HG03045 (cell line): Measurements from ENCODE around the gene EXOSC6.
A peak's percentile ranks its signal among the peaks of the same experiment; 100 is the strongest.
"Not testable (repeated sequence)": the region's sequence is repeated elsewhere in the genome, so short reads cannot be mapped to it uniquely, and the experiment has no call there.

Experiments used
- ATAC-seq: cut with Tn5 transposase; IDR thresholded peaks from one replicate; pipeline ENCODE4 v1.9.1; 2021; ENCODE audit warnings: mild to moderate bottlenecking, moderate library complexity; ENCODE audit not compliant: unreplicated experiment

Gene EXOSC6

DNA sequence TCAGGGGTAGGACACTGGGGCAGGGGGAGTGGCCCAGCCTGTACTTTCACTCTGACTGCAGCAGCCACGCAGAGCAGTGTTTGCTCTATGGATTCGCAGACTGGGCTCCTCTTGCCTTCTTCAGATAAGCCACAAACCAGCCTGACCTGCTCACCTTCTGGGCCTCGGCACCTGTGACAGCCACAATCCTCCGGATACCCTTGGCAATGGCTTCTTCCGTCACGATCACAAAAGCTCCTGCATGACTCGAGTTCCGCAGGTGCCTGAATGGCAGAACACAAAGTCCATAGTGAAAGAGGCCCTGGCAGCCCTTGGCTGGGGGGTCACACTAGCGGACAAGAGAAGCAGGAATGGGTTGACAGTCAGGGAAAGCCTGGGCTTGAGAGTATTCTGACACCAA is 3.8 kb upstream of the EXOSC6 start:
- no peak for ATAC-seq

DNA sequence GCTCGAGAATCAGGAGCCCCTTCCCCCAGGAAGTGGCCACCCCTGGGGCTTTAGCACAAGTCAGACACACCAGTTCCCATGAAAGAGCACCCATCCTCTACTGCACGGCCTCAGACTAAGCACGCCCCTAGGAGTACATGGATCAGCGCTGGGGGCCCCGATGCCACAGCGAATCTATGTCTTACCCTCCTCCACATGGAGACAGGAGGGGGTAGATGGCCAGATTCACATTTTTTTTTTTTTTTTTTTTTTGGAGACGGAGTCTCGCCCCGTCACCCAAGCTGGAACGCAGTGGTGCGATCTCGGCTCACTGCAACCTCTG is 3.2 kb upstream of the EXOSC6 start:
- ATAC-seq, result no peak

DNA sequence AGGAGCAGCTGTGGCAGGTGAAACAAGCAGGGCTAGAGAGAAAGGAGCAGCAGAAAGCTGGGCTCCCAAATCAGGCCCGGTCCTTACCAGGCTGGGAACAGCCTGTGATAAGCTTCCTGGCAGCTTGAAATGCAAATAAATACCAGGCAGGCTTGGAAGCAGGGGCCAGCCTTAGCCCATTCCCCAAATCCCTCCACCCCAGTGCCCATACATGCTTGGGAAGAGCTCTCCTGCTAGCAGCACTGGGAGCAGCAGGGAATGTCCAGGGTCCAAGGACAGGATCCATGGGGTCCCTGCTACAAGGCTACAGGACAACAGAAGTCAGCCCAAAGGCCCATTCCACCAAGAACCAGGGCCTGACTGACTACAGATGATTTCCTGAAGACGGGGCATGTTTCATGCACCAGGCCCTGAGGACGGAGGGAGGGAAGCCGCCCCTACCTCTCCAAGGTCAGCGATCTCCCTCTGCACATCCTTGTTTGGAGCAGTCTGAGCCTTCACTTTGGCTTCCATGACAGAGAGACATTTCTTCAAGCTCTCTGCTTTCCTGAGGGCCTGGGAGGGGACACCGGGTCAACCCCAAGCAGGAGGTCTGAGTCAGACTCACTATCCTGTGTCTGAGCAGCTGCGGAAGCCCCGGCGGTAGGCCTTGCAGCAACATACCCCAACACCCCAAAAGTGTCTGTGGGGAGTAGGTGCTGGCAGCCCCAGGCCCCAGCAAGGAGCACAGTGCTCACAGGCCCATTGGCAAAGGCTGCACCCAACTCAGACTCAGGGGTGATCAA is 2.6 kb upstream of the EXOSC6 start:
- ATAC-seq, result no peak

DNA sequence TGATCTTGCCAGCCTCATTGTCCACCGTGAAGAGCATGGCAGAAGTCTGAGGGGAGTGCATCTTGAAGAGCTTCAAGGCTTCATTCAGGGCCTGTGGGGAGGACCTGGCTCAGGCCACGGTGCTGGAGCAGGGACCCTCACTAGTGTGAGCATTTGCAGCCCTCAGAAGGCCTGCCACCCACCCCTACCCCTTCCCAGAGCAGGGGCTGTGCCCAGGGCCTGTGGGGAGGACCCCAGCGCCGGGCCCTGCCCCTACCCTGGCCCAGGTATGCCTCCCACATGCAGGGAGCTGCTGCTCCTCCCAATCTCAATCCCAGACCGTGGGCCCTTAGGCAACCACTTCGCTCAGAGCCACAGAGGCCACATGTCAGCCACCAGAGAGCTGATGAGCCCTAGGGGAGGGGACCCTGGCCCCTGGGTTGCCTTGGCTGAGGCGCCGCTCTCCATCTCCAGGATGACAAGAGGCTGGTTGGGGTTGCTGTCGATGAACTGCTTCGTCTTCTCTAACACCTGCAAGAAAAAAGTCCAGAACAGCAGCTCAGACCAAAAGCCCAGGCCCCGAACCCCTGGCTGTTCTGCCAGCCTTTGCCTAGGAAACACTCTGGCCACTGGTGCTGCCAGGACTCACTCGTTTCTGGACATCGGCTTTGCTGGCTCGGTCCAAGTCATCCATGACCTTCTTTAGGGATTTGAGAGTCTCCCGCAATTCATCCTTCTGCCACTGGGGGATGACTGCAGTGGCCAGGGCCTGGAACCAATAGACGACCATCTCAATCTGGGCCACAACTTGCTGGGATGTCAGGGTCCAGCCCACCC is 1.8 kb upstream of the EXOSC6 start:
- no peak for ATAC-seq

DNA sequence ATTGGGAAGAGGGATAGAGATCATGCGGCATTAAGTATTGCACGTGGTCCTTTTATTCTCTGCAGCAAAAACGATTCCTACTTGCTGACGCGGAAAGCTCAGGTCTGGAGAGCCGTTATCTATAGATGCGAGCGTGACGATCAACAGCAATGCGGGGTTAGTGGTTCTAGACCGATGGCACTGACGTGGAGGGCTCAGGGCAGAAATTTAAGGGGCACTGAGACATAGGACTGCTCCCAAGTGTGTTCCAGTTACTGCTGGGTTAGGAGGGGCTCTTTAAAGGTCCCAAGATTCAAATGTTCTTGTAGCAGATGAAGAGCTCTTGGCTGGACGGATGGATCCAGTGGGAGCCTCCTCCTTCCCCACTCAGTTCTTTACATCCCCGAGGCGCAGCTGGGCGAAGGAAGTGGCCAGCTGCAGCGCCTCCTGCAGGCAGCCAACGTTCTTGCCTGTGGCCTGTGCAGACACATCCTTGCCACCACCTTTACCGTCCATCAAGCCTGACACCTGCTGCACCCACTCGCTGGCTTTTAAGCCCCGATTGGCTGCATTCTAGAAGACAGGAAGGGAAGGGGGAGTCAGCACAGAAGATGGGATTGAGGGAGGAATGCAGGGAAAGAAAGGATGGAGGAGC is 732 bp upstream of the EXOSC6 start:
- no peak for ATAC-seq

DNA sequence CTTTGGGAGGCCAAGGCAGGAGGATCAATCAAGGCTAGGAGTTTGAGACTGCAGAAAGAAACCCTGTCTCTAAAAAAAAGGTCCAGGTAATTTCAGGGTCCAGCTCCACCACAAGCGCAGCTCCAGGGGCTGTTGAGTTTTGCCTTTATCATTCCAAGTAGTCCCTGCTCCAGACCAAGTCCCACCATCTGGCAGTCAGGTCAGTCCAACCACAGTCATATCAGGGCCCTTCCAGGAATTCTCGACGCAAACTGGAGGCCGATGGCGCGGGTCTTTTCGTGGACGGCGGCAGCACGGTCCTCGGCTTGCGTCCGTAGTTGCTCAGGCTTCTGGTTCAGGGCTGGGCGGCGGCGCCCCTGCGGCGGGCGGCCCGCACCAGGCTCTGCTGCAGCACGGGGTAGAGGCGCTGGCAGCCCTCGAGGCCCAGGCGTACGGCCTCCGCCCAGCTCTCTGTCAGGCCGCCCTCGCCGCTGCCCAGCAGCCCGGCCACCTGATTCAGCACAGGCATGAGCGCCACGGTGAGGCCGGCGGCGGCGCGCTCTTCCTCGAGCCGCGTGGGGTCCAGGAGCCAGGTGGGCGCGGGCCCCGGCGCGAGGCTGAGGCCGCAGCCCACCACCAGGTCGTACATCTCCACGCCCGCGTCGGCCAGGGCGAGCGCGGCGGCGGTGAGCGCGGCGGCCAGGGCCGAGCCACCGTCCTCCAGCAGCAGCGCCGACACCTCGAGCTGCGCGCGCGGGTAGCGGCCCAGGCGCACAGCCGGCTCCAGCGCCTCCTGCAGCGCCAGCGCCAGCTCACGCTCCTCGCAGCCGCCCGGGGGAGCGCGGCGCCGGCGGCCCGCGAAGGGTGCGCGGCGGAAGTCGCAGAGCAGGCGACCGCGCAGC is 752 bp downstream of the EXOSC6 start:
- ATAC-seq, result peak; percentile 38

DNA sequence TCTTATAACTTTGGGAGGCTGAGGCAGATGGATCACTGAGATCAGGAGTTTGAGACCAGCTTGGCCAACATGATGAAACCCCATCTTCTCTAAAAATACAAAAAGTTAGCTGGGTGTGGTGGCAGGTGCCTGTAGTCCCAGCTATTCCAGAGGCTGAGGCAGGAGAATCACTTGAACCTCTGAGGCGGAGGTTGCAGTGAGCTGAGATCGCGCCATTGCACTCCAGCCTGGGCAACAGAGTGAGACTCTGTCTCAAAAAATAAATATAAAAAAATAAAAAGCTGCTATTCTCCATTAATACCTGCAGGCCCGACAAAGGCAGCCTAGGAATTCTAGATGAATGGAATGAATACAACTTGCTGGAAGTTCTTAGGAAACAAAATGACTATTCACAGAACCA is 2.0 kb downstream of the EXOSC6 start:
- ATAC-seq, result not testable (repeated sequence)

DNA sequence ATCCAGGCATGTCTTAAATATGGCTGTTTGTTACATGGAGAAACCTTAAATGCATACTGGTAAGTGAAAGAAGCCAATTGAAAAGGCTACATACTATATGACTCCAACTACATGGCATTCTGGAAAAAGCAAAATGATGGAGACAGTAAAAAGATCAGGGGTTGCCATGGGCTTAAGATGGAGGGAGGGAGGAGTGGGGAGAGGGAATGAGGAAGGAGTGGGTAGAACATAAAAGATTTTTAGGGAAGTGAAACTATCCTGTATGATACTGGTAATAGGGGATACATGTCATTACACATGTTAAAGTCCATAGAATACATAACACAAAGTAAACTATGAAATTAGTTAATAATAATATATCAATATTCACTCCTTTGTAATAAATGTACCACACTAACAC is 13.0 kb downstream of the EXOSC6 start:
- ATAC-seq, result not testable (repeated sequence)

DNA sequence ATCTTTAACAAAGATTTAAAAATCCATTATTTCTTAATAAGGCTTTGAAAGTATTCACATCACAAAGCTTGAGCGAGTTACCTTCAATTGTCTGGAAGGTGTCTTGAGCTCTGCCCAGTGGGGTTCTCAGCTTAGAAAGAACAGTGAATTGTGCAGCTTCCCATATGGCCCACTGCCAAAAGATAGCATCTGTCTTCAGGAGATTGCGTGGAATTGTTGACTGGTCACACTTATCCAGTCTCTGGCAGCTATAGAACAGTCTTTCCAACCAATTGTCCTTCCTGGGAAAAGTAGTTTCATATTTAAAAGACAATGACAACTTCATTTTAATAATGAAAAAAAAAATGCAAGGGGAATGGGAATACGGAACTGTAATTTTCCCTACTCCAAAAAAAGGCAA is 19.9 kb downstream of the EXOSC6 start:
- not testable (repeated sequence) for ATAC-seq

DNA sequence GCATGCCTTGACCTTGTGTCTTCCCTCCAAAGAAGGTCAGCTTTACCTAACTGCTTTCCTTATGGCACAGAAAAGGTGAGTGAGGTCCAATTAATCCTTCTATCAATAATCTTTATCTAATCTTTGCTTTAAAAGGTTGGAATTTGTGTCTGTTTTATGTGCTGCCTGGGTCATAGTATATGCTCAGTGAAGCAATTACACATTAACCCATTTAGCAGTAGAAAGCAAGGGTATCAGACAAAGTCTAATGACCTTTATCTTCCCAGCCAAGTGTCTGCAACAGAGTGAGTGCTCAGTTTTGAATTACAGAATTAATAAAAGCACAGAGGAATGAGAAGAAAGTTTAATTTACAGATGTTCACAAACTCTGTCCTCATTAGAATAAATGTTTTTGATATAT is 25.7 kb downstream of the EXOSC6 start:
- not testable (repeated sequence) for ATAC-seq

DNA sequence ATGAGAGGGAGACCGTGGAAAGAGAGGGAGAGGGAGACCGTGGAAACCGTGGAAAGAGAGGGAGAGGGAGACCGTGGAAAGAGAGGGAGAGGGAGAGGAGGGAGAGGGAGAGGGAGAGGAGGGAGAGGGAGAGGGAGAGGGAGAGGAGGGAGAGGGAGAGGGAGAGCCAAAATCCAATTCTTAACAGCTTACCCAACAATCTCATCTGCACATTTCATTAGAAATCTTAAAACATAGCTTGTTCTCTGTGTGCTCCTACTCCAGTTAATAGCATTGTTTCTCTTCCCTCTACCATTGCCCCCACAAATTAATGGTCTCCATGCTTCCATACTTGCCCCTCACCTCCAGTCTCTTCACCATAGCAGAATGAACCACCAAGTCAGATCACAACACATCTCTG is 26.3 kb downstream of the EXOSC6 start:
- not testable (repeated sequence) for ATAC-seq

DNA sequence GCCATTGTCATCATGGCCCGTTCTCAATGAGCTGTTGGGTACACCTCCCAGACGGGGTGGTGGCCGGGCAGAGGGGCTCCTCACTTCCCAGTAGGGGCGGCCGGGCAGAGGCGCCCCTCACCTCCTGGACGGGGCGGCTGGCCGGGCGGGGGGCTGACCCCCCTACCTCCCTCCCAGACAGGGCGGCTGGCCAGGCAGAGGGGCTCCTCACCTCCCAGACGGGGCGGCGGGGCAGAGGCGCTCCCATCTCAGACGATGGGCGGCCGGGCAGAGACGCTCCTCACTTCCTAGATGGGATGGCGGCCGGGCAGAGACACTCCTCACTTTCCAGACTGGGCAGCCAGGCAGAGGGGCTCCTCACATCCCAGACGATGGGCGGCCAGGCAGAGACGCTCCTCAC is 27.1 kb downstream of the EXOSC6 start:
- ATAC-seq, result not testable (repeated sequence)

DNA sequence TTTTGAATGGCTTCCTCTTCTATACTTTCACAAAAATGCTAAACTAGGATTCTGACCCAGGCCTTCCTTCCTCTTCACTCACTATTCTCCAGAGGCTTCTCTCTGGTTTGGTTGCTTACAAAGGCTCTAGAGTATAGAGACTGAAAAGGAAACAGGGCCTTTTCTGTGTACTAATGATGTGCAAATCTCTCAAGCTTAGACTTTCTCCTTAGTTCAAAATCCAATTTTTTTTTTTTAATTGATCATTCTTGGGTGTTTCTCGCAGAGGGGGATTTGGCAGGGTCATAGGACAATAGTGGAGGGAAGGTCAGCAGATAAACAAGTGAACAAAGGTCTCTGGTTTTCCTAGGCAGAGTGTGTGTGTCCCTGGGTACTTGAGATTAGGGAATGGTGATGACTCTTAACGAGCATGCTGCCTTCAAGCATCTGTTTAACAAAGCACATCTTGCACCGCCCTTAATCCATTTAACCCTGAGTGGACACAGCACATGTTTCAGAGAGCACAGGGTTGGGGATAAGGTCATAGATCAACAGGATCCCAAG is 27.7 kb downstream of the EXOSC6 start:
- not testable (repeated sequence) for ATAC-seq

DNA sequence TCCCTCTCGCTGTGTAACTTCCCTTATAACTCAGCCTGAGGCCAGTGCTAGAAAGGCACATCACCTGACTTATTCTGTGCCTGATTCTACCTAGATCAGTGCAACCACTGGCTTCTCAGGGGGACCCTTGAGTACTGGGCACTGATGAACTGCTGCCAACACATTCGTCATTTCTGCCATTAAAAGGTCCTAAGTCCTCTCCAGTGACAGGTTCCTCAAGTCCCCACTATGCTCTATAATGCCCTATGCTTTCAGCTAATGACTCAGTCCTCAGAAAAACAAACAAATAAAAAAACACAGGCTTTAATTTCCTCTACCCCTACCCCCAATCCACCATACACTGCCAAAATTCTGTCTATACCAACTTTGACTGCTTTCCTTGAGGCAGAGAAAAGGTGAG is 28.5 kb downstream of the EXOSC6 start:
- ATAC-seq, result not testable (repeated sequence)

DNA sequence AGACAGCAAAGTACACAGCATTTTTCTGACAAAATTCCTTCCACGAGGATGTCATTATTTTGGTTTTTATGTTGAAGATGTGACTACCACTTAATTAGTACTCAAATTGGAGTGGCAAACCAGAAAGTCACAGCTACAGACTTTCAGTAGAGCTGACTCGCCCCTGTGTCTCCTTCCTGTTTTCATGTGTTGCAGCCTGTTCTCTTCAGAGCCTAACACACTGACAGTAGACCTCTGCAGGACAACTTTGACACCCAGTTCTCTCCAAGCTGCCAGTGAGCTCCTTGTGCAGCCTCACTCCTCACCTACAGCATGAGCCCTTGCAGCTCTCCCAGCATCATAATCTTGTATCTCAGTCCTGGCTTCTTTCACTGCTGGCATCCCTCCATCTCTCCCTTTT is 29.2 kb downstream of the EXOSC6 start:
- ATAC-seq, result not testable (repeated sequence)

DNA sequence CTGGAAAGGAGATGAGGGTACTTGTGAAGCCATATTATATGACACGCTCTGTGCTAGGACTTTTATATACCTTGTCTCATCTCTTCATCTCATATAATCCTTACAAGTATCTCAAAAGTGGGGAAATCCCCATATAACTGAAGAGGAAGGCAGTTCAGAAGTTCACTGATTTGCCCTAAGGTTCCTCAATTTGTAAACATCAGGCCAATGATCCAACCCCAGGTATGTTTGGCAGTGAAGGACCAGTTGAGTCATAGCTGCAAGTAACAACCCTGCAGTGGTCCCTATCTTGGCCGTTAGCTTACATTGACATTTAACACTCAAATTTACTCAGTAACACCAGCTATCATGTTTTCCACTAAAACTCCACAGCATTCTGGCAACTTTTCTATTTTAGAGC is 33.2 kb downstream of the EXOSC6 start:
- not testable (repeated sequence) for ATAC-seq

DNA sequence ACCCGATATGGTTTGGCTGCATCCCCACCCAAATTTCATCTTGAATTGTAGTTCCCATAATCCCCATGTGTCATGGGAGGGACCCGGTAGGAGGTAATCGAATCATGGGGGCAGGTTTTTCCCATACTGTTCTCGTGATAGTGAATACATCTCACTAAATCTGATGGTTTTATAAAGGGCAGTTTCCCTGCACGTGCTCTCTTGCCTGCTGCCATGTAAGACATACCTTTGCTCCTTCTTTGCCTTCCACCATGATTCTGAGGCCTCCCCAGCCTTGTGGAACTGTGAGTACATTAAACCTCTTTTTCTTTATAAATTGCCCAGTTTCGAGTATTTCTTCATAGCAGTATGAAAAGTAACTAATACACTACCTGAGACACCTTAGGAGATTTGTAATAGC is 45.4 kb downstream of the EXOSC6 start:
- ATAC-seq, result not testable (repeated sequence)

DNA sequence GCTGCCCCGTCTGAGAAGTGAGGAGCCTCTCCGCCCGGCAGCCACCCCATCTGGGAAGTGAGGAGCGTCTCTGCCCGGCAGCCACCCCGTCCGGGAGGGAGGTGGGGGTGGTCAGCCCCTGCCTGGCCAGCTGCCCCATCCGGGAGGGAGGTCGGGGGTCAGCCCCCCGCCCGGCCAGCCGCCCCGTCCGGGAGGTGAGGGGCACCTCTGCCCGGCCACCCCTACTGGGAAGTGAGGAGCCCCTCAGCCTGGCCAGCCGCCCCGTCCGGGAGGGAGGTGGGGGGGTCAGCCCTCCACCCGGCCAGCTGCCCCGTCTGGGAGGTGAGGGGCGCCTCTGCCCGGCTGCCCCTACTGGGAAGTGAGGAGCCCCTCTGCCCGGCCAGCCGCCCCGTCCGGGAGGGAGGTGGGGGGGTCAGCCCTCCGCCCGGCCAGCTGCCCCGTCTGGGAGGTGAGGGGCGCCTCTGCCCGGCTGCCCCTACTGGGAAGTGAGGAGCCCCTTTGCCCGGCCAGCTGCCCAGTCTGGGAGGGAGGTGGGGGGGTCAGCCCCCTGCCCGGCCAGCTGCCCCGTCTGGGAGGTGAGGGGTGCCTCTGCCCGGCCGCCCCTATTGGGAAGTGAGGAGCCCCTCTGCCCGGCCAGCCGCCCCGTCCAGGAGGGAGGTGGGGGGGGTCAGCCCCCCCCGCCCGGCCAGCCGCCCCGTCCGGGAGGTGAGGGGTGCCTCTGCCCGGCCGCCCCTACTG is 46.9 kb downstream of the EXOSC6 start:
- not testable (repeated sequence) for ATAC-seq

DNA sequence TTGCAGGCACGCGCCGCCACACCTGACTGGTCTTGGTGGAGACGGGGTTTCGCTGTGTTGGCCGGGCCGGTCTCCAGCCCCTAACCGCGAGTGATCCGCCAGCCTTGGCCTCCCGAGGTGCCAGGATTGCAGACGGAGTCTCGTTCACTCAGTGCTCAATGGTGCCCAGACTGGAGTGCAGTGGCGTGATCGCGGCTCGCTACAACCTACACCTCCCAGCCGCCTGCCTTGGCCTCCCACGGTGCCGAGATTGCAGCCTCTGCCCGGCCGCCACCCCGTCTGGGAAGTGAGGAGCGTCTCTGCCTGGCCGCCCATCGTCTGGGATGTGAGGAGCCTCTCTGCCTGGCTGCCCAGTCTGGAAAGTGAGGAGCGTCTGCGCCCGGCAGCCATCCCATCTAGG is 47.7 kb downstream of the EXOSC6 start:
- ATAC-seq, result not testable (repeated sequence)

DNA sequence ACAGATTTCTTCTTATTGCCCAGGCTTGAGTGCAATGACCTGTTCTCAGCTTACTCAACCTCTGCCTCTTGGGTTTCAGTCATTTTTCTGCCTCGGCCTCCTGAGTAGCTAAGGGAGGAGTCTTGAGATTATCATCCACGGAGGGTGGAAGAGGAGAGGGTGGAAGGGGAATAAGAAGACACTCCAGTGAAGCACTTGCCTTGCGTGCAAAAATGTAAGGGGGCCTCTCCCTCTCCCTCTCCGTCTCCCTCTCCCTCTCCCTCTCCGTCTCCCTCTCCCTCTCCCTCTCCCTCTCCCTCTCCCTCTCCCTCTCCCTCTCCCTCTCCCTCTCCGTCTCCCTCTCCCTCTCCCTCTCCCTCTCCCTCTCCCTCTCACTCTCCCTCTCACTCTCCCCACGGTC is 48.2 kb downstream of the EXOSC6 start:
- ATAC-seq, result not testable (repeated sequence)
